Bronchial epithelial cell (primary cell): ENCODE results near the gene PRDM15. TPM values are rescaled to one million over a fixed set of nuclear protein-coding genes. Genes with fewer than 3 reads are reported as not detected.

Experiments
- DNase-seq: peaks from one replicate; pipeline ENCODE4 v3.0.0-alpha.2; 2010; ENCODE audit warnings: low read depth
- FAIRE-seq: peaks from 2 replicates; lab custom pipeline; 2011; peaks lifted over from hg19 to GRCh38; lab: Jason Lieb, UNC
- H3K27me3 ChIP-seq: 2 replicates; pipeline ENCODE4 v1.5.1; 2011; ENCODE audit warnings: low read length; ENCODE audit not compliant: control insufficient read depth, insufficient read depth
- H3K36me3 ChIP-seq: 2 replicates; pipeline ENCODE4 v1.5.1; 2011; ENCODE audit warnings: low read length; ENCODE audit not compliant: control insufficient read depth, insufficient read depth
- H3K4me3 ChIP-seq: 2 replicates; pipeline ENCODE4 v1.5.1; 2011; ENCODE audit warnings: mild to moderate bottlenecking, low read depth, low read length, control low read depth
- total RNA-seq: library from RNA; depleted of rRNA; stranded (reverse); fragments of >200 nt; gene quantifications from 2 replicates; pipeline ENCODE4 v1.2.1, GENCODE V29; 2014
- TF ChIP-seq, protein P1 (sequence below): IDR thresholded peaks from 2 replicates; pipeline ENCODE4 v1.5.1; 2011; ENCODE audit warnings: mild to moderate bottlenecking, moderate library complexity, low read length, control low read depth, inconsistent platforms; ENCODE audit not compliant: insufficient read depth, severe bottlenecking

The PRDM15 gene
- total RNA-seq, 1 donor from 2014 or later = 6.1 TPM

DNA sequence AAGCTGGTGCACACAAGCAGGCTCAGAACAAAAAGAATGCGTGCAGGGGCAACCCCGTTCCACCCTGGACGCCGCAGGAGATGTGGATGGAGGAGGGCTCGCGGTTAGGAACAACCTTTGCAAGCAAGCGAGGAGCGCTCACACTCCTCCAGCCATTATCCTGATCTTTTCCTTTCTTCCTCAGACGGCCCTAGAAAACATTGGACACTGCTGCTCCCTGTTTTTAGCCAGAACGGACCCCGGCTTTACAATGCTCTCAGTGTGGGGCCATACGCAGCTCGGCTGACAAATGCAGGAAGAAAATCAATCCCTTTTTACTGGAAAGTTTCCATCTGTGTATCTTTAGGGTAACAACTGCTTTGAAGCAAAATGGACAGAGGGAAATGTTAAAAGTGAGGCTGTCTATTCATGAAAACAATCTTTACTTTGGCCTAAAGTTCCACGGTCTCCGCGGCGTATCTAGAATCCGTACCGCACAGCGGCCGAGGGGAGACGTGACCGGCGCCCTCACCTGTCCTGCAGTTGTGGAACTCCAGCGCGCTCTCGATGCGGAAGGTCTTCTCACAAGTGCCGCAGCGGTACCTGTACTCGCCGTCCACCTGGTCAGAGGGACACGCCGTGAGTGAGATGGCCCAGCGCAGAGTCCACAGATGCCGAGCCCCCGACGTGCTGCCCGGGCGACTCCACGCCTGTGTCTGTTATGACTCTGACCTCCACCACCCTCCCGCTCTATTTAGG, 44.0 kb downstream of the PRDM15 start:
- Histone ChIP-seq H3K4me3 (no peak overlapping the region), H3K36me3 (peaks cover 7% of the 10 kb centered on the region), H3K27me3 (no peaks in the 10 kb centered on the region)
- TF ChIP-seq, protein P1, sequence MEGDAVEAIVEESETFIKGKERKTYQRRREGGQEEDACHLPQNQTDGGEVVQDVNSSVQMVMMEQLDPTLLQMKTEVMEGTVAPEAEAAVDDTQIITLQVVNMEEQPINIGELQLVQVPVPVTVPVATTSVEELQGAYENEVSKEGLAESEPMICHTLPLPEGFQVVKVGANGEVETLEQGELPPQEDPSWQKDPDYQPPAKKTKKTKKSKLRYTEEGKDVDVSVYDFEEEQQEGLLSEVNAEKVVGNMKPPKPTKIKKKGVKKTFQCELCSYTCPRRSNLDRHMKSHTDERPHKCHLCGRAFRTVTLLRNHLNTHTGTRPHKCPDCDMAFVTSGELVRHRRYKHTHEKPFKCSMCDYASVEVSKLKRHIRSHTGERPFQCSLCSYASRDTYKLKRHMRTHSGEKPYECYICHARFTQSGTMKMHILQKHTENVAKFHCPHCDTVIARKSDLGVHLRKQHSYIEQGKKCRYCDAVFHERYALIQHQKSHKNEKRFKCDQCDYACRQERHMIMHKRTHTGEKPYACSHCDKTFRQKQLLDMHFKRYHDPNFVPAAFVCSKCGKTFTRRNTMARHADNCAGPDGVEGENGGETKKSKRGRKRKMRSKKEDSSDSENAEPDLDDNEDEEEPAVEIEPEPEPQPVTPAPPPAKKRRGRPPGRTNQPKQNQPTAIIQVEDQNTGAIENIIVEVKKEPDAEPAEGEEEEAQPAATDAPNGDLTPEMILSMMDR = no peak
- DNase-seq (no peak), FAIRE-seq (no peak)

DNA sequence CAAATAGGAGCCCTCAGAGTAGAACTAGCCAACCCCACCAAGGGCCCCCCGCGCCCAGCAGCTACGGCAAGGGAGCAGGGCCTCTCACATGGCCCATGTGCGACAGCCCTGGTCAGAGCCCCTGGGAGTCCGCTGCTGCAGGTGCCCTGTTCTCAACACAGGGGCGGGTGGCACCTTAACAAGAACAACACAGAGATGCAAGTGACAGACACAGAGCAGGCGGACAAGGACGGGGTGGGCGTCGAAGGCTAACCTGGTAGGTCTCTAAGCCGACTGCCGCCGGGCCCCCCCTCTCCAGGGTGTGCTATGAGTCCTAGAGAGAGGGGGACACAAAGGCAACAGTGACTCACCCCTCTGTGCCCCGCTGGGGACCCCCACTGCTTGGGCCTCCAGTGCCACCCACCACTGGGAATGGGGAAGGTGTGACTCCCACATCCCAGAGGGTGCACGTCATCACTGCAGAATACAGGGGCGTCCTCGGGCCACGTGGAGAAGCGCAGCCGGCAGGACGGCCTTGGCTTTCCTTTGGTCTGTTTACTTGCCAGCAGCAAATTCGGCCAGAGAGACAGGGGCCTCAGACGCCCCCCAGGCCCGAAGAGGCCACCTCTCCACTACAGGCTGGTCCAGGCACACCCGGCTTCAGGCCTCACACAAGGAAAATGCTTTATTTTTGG, 44.8 kb downstream of the PRDM15 start:
- TF ChIP-seq, protein P1 = no peak
- DNase-seq (no peak), FAIRE-seq (no peak)
- Histone ChIP-seq H3K27me3 (no peaks in the 10 kb centered on the region), H3K36me3 (peaks cover 7% of the 10 kb centered on the region), H3K4me3 (no peak overlapping the region)

GRCh38 chr21:41833497-41834115, 45.5 kb downstream of the PRDM15 start:
- peaks cover 7% of the 10 kb centered on the region for H3K36me3 ChIP-seq
- DNase-seq (no peak), FAIRE-seq (no peak)

DNA sequence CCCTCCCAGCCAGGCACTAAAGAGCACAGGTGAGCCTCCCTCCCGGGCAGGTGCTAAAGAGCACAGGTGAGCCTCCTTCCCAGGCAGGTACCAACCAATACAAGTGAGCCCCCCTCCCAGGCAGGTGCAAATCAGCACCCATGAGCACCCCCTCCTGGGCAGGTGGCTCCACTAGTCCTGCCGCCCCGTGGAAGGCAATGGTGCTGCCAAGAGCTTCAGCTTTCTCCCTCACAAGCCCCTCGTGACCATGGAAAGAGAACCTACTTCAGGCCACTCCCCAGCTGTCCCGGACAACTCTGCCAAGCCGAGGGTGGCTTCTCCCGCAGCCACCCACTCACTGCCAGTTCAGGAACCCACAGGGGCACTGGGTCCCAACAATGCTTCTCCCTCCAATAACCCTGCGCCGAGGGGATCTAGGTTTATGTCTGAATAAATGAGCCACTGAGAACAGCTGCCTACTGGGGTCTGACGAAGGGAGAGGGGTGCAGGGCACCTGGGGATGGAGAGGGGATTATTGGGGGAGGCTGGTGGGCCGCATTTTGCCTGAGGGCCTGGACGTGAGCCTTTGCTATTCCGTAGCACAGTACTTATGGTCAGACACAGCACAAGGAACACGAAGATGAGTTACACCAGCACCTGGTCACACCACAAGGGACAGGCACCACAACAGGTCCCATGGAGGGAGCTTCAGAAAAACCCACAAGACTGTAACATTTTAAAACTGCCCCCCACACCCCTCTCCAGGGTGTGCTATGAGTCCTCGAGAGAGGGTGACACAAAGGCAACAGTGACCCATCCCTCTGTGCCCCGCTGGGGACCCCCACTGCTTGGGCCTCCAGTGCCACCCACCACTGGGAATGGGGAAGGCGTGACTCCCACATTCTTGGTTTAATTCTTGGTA, 46.3 kb downstream of the PRDM15 start:
- H3K4me3 ChIP-seq = no peak overlapping the region
- DNase-seq = no peak
- no peak for FAIRE-seq
- peaks cover 6% of the 10 kb centered on the region for H3K36me3 ChIP-seq
- H3K27me3 ChIP-seq = no peaks in the 10 kb centered on the region
- TF ChIP-seq, protein P1 = no peak

More at GRCh38 chr21:41833497-41834115, 45.5 kb downstream of the PRDM15 start:
- TF ChIP-seq, protein P1 = no peak
- Histone ChIP-seq H3K27me3 (no peaks in the 10 kb centered on the region), H3K4me3 (no peak overlapping the region)

- peak; percentile 97 for FAIRE-seq
- TF ChIP-seq, protein P1 = no peak
- Histone ChIP-seq H3K27me3 (no peaks in the 10 kb centered on the region), H3K36me3 (peaks cover 4% of the 10 kb centered on the region), H3K4me3 (no peak overlapping the region)
- DNase-seq = no peak
Measured at GRCh38 chr21:41831866-41832595, 47.1 kb downstream of the PRDM15 start.
